ENCODE measurements around the gene ATPAF1. TPM values are rescaled to one million over a fixed set of nuclear protein-coding genes. Genes with fewer than 3 reads are reported as not detected.

The ATPAF1 gene
- total RNA-seq, 1 donor from 2014 or later: 29.8 TPM

GRCh38 chr1:46601257-46602007 is 66.7 kb downstream of the ATPAF1 start:
- H3K4me3 Mint-ChIP-seq (ENCODE audit: unreplicated experiment): no peak overlapping the region
- peaks cover 37% of the 10 kb centered on the region for H3K4me1 Mint-ChIP-seq (ENCODE audit: unreplicated experiment)
- no peak overlapping the region for H3K27ac Mint-ChIP-seq (ENCODE audit: unreplicated experiment)
- no peak for TF ChIP-seq CTCF (IDR thresholded peaks at IDR 0.05; ENCODE audit: unreplicated experiment)
- DNase-seq (ENCODE audit: low spot score): no peak
- peaks cover 14% of the 10 kb centered on the region for H3K36me3 Mint-ChIP-seq (ENCODE audit: low read depth, unreplicated experiment)
- no peaks in the 10 kb centered on the region for H3K9me3 Mint-ChIP-seq (ENCODE audit: unreplicated experiment)
- peaks cover 12% of the 10 kb centered on the region for H3K27me3 Mint-ChIP-seq (ENCODE audit: unreplicated experiment)

- TF ChIP-seq CTCF (IDR thresholded peaks at IDR 0.05; ENCODE audit: unreplicated experiment): no peak
- H3K9me3 Mint-ChIP-seq (ENCODE audit: unreplicated experiment): no peaks in the 10 kb centered on the region
- peaks cover 12% of the 10 kb centered on the region for H3K36me3 Mint-ChIP-seq (ENCODE audit: low read depth, unreplicated experiment)
- peaks cover 11% of the 10 kb centered on the region for H3K27me3 Mint-ChIP-seq (ENCODE audit: unreplicated experiment)
- H3K4me3 Mint-ChIP-seq (ENCODE audit: unreplicated experiment): no peak overlapping the region
- no peak overlapping the region for H3K27ac Mint-ChIP-seq (ENCODE audit: unreplicated experiment)
- peaks cover 25% of the 10 kb centered on the region for H3K4me1 Mint-ChIP-seq (ENCODE audit: unreplicated experiment)
- DNase-seq (ENCODE audit: low spot score): no peak
These were observed 68.8 kb downstream of the ATPAF1 start for GRCh38 chr1:46599059-46599970.

GRCh38 chr1:46596846-46597245 is 71.3 kb downstream of the ATPAF1 start:
- no peak overlapping the region for H3K4me3 Mint-ChIP-seq (ENCODE audit: unreplicated experiment)
- H3K27ac Mint-ChIP-seq (ENCODE audit: unreplicated experiment): no peak overlapping the region
- H3K36me3 Mint-ChIP-seq (ENCODE audit: low read depth, unreplicated experiment): peaks cover 28% of the 10 kb centered on the region
- peaks cover 15% of the 10 kb centered on the region for H3K4me1 Mint-ChIP-seq (ENCODE audit: unreplicated experiment)
- peaks cover 10% of the 10 kb centered on the region for H3K27me3 Mint-ChIP-seq (ENCODE audit: unreplicated experiment)
- TF ChIP-seq CTCF (IDR thresholded peaks at IDR 0.05; ENCODE audit: unreplicated experiment): no peak
- DNase-seq (ENCODE audit: low spot score): no peak
- H3K9me3 Mint-ChIP-seq (ENCODE audit: unreplicated experiment): no peaks in the 10 kb centered on the region

- H3K27me3 Mint-ChIP-seq (ENCODE audit: unreplicated experiment): peaks cover 5% of the 10 kb centered on the region
- H3K27ac Mint-ChIP-seq (ENCODE audit: unreplicated experiment): no peak overlapping the region
- no peaks in the 10 kb centered on the region for H3K9me3 Mint-ChIP-seq (ENCODE audit: unreplicated experiment)
- H3K4me3 Mint-ChIP-seq (ENCODE audit: unreplicated experiment): peak overlapping the region; percentile 27
- peaks cover 12% of the 10 kb centered on the region for H3K4me1 Mint-ChIP-seq (ENCODE audit: unreplicated experiment)
- H3K36me3 Mint-ChIP-seq (ENCODE audit: low read depth, unreplicated experiment): peaks cover 31% of the 10 kb centered on the region
- TF ChIP-seq CTCF (IDR thresholded peaks at IDR 0.05; ENCODE audit: unreplicated experiment): no peak
- DNase-seq (ENCODE audit: low spot score): no peak
These were observed 72.1 kb downstream of the ATPAF1 start for GRCh38 chr1:46596036-46596435.

All from endothelial cell (in vitro differentiated cells).